LNCAP (cell line): ENCODE data around the gene ILKAP.

ENCODE experiments used
- TF ChIP-seq, protein P1 (sequence below): fragments of 450-650 bp; IDR thresholded peaks from 2 replicates; pipeline ENCODE4 v1.5.1; 2017; ENCODE audit warnings: mild to moderate bottlenecking

The ILKAP gene

DNA sequence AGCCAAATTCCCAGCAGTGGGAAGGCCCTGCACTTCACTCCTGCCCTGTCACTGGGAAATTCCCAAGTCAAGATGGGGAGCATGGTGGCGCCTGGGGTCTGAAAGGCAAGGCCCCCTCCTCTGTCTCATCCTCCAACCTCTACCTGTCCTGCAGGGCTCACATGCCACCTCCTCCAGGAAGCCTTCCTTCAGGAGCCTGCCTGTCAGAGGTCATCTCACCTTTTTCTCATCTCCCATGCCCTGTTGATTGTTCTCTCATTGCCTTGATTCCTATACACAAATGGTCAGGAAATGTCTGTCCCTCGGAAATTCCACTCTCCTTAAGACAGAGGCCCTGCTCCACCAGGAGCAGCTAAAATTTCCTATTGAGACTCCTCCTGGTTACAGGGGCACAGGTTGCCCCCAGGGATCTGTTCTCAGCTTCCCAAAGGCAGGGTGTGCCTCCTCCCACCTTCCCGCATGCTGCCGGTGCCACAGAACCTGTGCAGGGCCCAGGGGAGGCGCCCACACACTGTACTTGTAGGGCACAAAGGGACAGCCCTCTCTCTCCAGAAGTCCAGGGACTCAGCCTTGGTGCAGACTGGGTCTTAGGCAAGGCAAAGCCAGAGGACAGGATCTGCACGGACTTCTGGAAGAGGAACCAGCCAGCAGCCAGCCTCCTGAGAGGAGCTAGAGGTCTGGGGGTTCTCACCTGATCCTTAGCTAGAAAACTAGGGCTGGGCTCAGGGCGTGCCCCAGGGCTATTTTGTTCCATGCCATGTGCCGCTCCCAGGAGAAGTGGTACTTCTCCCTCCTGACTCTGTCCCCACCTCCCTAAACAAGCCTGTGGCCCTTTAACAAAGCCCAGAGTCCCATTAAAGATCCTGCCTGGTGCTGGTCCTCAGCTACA is 23.4 kb upstream of the ILKAP start:
- TF ChIP-seq, protein P1, sequence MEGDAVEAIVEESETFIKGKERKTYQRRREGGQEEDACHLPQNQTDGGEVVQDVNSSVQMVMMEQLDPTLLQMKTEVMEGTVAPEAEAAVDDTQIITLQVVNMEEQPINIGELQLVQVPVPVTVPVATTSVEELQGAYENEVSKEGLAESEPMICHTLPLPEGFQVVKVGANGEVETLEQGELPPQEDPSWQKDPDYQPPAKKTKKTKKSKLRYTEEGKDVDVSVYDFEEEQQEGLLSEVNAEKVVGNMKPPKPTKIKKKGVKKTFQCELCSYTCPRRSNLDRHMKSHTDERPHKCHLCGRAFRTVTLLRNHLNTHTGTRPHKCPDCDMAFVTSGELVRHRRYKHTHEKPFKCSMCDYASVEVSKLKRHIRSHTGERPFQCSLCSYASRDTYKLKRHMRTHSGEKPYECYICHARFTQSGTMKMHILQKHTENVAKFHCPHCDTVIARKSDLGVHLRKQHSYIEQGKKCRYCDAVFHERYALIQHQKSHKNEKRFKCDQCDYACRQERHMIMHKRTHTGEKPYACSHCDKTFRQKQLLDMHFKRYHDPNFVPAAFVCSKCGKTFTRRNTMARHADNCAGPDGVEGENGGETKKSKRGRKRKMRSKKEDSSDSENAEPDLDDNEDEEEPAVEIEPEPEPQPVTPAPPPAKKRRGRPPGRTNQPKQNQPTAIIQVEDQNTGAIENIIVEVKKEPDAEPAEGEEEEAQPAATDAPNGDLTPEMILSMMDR: no peak

DNA sequence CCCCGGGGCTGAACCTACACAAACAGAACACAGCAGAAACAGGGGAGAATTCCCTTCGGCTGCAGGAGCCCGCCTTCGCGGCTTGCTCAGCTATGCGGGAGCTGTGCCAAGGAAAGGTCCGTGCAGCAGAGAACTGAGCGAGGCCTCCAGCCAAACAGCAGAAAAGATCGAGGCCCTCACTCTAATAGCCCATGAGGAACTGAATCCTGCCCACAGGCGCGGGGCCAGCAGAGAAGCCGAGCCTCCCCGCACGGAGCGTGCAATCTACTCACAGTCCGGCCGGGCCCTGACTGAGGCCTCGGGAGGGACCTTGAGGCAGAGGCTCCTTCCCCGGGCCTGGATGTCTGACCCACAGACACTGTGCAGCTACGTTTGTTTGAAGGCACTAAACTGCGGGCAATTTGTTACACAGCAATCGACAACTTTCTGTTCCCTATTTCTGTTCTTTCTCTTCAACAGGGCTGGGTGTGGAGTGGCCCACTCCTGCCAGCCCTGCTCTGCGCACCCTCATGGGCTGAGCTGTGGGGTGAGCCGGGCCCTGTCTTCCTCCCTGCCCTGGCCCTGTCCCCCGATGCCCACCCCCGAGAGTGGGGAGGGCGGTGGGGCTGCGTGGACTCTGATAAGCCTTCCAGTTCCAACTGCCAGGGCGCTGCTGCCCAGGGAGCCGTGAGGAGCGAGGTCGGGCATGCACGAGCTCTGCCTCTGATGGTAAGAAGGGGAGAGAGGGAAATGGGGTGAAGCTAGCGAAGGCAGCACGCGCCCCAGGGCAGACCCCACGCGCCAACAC is 22.6 kb upstream of the ILKAP start:
- TF ChIP-seq, protein P1: no peak

- TF ChIP-seq, protein P1: no peak
Observed at GRCh38 chr2:238225121-238225520, 21.6 kb upstream of the ILKAP start.

DNA sequence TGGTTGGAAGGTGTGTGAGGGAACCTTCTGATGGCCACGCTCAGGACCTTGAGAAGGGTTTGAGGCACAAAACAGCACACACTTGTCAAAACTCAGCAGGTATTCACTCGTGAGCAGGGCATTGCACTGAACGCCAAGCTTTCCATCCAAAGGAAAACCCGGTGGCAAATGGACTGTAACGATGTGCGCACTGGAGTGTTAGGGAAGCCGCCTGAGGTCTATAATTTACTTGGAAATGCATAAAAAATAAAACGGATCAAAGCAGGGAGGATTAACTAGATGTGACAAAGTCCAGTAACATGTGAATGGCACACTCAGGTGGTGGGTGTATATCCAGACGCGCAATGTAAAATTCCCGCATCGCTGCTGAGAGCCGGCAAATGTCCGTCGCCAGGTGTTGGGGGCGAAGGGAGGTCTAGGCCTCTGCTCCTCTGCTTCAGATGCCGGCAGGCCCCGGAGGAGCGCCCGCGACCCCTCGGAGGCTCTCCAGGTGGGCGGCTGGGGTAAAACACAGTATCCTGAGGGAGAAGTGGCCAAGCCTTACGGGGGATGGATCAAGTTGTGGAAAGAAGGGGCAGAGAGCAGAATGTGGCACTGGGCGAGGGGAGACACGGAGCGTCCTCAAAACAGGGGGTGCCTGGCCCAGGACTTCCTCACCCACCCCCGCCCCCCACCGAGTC is 21.0 kb upstream of the ILKAP start:
- TF ChIP-seq, protein P1: no peak

DNA sequence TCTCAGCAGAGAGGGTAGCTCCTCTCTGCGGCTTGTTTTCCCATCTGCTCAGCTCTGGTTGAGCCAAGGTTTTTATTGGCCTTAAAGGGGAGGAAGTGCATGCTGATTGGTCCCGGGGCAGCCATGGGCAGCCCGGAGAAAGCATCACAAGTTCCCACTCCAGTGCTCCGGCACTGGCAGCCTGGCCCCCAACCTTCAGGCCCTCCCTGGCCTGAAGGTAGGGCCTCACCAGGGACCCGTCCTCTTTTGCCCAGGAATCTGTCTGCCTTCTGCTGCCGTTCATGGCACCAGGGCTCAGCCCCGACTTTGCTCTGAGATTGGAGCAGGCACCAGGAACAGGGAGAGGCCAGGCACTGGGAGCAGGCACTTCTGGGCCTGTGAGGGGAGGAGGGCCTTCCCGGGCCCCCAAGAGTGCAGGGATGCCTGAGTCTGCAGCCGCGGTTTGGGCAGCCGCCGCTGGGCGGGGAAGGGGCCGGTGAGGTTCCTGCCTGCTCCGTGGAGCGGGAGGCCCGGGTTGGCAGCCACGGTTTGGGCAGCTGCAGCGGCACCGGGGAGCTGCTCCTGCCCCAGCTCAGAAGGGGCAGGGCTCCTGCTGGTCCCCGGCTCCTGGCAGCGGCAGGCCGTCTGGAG is 17.5 kb upstream of the ILKAP start:
- TF ChIP-seq, protein P1: no peak

DNA sequence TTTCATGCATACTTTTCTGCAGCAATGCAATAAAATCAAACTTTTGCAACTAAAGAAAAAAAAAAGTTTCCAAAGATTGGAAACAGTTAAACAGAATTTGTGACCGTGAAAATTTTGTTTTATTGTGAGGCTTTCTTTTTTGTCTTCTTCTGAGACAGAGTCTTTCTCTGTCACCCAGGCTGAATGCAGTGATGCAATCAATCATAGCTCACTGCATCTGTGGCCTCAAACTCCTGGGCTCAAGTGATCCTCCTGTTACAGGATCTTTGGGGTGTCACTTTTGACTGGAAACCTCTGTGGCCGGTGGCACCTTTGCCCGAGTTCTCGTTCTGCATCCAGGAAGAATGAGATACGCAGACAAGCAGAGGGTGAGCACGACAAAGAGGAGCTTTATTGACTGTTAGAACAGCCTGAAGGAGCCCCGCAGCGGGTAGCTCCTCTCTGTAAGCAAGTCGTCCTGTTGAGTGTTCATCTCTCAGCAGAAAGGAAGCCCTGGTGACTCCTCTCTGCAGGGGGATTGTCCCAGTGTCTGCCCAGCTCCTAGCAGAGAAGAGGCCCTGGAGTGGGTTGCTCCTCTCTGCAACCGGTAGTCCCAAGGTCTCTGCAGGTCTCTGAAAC is 16.9 kb upstream of the ILKAP start:
- TF ChIP-seq, protein P1: no peak
